ENCODE results near the gene CCNG1.

DNA sequence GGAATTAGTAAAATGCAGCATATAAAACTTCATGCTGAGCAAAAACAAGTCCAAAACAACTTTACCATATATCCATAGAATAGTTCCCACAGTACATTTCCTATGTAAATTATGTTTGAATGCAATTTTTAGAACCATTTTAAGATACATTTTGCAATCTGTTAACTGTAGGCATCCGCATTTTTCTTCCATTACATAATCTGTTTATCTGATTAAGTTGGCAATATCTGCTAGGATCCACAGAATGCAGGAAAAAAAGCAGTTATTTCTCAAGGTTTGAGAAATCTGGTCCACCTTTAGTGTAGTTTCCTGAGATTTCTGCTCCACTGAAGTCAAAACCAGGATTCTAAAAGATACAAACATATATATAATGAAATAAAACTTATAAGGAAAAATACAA is 16.3 kb downstream of the CCNG1 start:
- TF ChIP-seq CHD2 (IDR thresholded peaks at IDR 0.05; ENCODE audit: low read length, partially characterized antibody): no peak
- TF ChIP-seq, protein P1, sequence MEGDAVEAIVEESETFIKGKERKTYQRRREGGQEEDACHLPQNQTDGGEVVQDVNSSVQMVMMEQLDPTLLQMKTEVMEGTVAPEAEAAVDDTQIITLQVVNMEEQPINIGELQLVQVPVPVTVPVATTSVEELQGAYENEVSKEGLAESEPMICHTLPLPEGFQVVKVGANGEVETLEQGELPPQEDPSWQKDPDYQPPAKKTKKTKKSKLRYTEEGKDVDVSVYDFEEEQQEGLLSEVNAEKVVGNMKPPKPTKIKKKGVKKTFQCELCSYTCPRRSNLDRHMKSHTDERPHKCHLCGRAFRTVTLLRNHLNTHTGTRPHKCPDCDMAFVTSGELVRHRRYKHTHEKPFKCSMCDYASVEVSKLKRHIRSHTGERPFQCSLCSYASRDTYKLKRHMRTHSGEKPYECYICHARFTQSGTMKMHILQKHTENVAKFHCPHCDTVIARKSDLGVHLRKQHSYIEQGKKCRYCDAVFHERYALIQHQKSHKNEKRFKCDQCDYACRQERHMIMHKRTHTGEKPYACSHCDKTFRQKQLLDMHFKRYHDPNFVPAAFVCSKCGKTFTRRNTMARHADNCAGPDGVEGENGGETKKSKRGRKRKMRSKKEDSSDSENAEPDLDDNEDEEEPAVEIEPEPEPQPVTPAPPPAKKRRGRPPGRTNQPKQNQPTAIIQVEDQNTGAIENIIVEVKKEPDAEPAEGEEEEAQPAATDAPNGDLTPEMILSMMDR (IDR thresholded peaks at IDR 0.05): no peak
- no peak for TF ChIP-seq POLR2A (IDR thresholded peaks at IDR 0.05; ENCODE audit: low read length)
- TF ChIP-seq EP300 (IDR thresholded peaks at IDR 0.05): no peak
- TF ChIP-seq RCOR1 (IDR thresholded peaks at IDR 0.05; ENCODE audit: low read depth, low read length): no peak
- no peak for TF ChIP-seq NFE2L2 (conservative IDR thresholded peaks at IDR 0.05; ENCODE audit: low read length)
- TF ChIP-seq EHMT2 (IDR thresholded peaks at IDR 0.05; ENCODE audit: low read depth): no peak
- no peak for TF ChIP-seq POLR2AphosphoS2 (conservative IDR thresholded peaks at IDR 0.05; ENCODE audit: low read length)
- no peak for TF ChIP-seq CBX8 (IDR thresholded peaks at IDR 0.05)
- TF ChIP-seq KDM1A (IDR thresholded peaks at IDR 0.05; ENCODE audit: low read depth): no peak
- no peak for TF ChIP-seq REST (IDR thresholded peaks at IDR 0.05)
